GM19238 (cell line): Measurements from ENCODE around the gene DDI2.
"Not testable (repeated sequence)": the region's sequence is repeated elsewhere in the genome, so short reads cannot be mapped to it uniquely, and the experiment has no call there.

Experiments
- DNase-seq: peaks from one replicate; pipeline ENCODE4 v3.0.0; 2011; ENCODE audit warnings: low spot score; ENCODE audit not compliant: insufficient read length

DDI2 gene

GRCh38 chr1:15617173-15618076, at the start of gene DDI2:
DDI2 (plus strand) TSS chr1:15617458; CDS start chr1:15617671, 213 bp downstream.
- DNase-seq = peak; percentile 82

GRCh38 chr1:15568387-15569073, 48.7 kb upstream of the DDI2 start:
- no peak for DNase-seq

GRCh38 chr1:15570861-15571260, 46.4 kb upstream of the DDI2 start:
- DNase-seq = no peak

DNA sequence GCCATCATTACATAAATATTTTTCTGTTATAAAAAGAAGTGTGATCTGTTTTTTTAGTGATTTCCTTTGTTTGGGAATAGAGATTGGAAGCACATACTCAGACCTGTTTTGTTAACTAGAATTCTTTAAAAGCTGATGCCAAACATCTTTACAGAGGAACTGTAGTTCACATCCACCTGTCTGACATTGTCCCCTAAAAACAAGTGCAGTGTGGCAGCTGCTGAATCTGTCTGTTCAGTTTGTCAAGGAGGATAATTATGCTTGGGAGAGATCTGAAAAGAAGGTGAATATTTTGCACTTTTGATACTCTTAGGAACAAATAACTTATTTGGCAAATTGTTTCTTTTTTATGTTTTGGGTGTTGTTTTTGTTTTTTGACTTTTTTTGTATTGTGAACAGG, 46.0 kb upstream of the DDI2 start:
- no peak for DNase-seq

- DNase-seq = no peak
These were observed 43.8 kb upstream of the DDI2 start for GRCh38 chr1:15573477-15573876.

- DNase-seq = no peak
These were observed 42.5 kb upstream of the DDI2 start for GRCh38 chr1:15574741-15575140.

DNA sequence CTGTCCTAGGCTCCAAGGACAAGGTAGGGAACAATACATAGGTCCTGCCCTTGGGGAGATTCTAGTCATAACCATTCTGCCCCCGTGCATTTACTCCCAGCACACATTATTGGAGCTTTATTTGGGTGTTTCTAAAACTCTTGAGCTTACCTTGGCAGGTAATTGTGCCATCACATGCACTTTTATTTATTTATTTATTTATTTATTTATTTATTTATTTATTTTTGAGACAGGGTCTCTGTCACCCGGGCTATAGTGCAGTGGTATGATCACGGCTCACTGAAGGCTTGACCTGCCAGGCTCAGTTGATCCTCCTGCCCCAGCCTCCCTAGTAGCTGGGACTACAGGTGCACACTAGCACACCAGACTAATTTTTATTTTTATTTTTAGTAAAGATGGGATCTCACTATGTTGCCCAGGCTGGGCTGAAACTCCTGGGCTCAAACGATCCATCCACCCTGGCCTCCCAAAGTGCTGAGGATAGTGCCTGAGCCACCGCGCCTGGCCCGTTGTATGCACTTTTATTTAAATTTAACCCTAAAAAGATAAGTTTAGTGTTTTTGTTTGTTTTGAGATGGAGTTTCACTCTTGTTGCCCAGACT, 41.6 kb upstream of the DDI2 start:
- DNase-seq = no peak

DNA sequence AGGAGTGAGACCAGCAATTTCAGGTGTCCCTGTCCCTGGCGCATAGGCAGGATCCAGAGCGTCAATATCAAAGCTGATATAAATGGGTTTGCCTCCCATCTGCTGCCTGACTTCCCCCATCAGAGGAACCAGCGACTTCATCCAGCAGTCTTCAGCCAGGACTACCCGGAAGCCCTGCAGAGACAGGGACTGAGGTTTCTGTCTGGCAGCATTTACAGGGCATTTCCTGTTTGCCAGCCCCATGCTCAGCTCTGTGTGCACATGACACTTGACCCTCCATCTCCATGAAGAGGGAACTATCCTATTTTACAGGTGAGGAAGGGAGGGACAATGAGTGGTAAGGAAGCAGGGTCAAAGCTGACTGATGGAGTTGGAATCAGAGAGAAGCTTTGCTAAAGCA, 39.6 kb upstream of the DDI2 start:
- no peak for DNase-seq

- peak; percentile 27 for DNase-seq
These were observed 38.2 kb upstream of the DDI2 start for GRCh38 chr1:15578921-15579682.

DNA sequence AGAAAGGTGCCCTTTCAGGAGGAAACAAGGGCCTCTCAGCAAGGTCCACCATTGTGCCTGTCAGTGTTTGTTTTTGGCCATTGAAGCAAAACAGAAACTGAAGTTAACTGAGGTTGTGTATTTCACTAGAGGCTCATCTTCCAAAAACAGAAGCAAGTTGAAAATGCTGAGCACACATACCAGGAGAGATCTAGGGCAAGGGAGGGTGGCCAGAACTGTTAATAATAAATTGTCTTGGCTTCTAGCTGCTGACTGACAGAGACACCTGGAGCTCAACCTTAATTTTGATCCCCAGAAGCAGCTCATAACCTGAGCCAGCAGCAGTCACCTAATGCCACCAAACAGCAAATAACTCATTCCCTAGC, 37.6 kb upstream of the DDI2 start:
- no peak for DNase-seq

GRCh38 chr1:15583016-15583706, 34.1 kb upstream of the DDI2 start:
- DNase-seq = no peak

GRCh38 chr1:15584489-15585363, 32.5 kb upstream of the DDI2 start, which contains the start of gene AGMAT:
AGMAT (minus strand) TSS chr1:15585051; CDS start chr1:15584967, 84 bp downstream.
- peak; percentile 63 for DNase-seq

GRCh38 chr1:15592285-15592684, 25.0 kb upstream of the DDI2 start:
- DNase-seq = no peak

GRCh38 chr1:15595809-15596617, 21.2 kb upstream of the DDI2 start:
- DNase-seq = no peak

DNA sequence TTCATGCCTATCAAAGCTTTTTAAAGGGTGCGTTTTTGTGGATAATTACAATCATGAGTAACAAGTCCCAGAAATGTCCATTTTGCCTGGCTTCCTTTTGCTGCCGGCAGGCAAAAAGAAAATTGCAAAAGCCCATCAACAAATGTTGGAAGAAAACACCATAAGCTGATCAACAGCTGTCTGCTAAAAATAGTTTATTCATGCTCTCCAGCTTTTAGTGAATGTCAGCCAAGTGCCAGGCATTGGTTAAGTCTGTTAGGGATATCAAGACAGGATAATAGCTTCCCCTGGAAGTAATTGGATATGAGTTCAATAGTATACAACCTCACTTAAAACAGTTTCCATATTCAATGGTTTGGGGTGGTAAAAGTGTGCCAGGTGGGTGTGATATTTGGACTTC, 18.8 kb upstream of the DDI2 start:
- DNase-seq = no peak

DNA sequence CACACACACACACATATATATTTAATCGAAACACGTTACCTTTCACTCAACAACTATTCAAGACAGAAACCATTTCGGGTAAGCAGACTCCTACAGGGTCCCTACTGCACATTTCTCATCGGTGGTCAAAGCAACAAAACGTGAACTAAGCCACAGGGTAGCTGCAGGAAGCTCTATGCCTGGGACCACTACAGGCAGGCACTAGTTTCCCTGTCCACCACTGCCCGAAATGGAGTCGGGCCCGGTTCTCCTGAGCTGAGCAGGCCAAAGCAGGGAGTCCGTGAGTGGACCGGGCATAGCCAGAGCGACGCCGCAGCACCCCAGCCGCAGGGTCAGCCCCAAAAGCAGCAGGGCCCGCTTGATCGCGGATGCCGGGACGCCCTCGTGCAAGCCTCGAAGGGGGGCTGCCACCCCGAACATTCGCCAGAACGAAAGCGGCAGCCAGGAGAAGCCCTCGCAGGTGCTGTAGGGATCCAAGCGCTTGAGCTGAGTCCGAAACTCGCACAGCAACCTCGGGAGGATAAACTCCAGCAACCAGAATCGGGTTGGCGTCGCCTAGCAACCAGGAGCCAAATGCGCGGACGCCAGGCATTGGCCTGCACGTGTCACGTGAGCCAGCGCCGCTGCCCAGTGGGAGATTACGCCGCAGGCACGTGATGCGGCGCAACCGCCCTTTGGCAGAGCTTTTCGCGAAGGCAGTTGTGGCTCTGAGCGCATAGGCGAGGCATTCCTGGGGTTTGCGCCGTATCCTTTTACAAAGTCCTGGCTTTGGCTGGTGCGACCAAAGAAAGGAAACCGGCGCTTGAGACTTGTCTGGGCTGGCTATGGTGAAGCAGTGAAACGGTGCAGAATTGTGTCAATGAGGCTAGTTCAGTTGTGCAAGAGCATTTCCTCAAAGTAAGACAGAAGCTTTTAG, 13.9 kb upstream of the DDI2 start:
- DNase-seq = peak; percentile 95

DNA sequence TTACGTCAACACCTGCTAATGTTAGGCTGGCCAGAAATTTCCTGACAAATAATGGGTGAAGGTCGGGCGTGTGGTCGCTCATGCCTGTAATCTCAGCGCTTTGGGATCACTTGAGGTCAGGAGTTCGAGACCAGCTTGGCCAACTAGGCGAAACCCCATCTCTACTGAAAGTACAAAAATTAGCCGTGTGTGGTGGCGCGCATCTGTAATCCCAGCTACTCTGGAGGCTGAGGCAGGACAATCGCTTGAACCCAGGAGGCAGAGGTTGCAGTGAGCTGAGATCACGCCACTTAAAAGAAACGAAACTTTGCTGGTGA, 13.3 kb upstream of the DDI2 start:
- DNase-seq = not testable (repeated sequence)

DNA sequence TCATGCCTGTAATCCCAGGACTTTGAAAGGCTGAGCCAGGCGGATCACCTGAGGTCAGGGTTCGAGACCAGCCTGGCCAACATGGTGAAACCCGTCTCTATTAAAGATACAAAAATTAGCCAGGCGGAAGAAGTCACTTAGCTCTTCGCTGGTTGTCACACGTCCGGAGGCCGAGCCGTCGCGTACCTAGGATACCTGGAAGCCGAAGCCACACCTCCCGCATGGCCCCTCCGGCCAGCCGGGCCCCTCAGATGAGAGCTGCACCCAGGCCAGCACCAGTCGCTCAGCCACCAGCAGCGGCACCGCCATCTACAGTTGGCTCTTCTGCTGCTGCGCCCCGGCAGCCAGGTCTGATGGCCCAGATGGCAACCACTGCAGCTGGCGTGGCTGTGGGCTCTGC, 12.9 kb upstream of the DDI2 start:
- DNase-seq = not testable (repeated sequence)
